GM12872 (cell line): ENCODE measurements around the gene NNT.

ENCODE experiments used
- TF ChIP-seq, protein P1 (sequence below): IDR thresholded peaks from 3 replicates; pipeline ENCODE4 v1.5.1; 2011; ENCODE audit warnings: low read depth, mild to moderate bottlenecking, low read length, moderate library complexity; ENCODE audit not compliant: insufficient read depth

The NNT gene

DNA sequence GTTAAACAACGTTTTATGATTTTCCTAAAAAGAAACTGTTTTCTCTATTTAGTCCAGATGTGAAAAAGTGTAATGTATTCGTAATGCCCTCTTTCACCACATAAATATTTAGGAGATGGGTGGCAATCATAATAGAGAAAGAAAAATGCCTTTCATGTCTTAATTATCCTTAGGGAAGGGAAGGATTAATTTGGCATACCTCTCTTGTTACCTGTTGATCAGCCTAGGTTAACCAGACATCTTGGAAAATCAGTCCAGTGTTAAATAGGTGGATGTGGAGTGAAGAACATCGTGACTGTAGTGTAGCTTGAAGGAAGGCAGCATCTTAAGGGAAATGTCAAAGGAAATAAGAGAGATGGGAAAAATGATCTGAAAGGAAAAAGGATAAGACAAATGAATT, 76.2 kb downstream of the NNT start:
- TF ChIP-seq, protein P1, sequence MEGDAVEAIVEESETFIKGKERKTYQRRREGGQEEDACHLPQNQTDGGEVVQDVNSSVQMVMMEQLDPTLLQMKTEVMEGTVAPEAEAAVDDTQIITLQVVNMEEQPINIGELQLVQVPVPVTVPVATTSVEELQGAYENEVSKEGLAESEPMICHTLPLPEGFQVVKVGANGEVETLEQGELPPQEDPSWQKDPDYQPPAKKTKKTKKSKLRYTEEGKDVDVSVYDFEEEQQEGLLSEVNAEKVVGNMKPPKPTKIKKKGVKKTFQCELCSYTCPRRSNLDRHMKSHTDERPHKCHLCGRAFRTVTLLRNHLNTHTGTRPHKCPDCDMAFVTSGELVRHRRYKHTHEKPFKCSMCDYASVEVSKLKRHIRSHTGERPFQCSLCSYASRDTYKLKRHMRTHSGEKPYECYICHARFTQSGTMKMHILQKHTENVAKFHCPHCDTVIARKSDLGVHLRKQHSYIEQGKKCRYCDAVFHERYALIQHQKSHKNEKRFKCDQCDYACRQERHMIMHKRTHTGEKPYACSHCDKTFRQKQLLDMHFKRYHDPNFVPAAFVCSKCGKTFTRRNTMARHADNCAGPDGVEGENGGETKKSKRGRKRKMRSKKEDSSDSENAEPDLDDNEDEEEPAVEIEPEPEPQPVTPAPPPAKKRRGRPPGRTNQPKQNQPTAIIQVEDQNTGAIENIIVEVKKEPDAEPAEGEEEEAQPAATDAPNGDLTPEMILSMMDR = no peak

DNA sequence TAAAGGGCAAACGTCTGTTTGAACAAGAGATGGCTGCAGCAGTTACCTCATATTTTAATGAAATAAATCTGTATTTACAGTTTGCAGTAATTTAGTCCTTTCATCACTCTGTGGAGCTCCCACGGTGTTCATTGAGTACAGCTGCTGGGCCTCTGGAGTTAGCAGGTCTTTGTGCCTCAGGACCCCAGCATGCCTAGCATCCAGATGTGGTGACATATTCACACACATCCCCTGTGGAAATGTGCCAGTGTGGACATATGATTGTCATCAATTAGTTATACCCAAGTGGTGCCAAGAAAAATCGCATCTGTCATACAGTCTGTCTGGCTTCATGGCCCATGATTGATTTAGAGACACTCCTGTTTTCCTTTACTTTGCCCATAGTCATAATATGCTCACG, 77.3 kb downstream of the NNT start:
- TF ChIP-seq, protein P1 = no peak

DNA sequence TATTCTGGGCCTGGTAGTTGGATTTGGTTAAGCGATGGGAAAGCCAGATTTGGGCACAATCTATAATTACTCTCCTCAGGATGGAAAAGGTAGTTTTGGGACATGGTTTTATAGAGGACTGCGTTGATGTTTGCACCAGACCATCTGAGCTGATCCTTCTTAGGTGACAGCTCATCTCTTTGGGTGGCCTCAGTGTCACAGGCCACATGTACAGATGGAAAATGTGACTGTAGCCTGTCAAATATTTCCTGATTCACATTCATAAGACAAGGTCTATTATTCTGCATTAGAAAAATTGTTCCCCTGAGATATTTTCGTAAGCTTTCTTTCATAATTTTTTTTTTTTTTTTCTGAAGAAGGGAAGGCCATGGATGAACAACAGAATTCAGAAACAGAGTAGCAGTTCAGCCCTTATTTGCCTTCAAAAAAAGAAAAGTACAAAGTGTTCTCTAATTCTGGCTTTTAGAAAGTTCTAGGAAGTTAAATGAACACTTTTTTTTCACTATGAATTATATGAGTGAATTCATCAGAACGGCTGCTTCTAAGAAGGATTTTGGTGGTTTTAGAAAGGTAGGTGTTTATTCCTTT, 81.0 kb downstream of the NNT start:
- TF ChIP-seq, protein P1 = no peak

DNA sequence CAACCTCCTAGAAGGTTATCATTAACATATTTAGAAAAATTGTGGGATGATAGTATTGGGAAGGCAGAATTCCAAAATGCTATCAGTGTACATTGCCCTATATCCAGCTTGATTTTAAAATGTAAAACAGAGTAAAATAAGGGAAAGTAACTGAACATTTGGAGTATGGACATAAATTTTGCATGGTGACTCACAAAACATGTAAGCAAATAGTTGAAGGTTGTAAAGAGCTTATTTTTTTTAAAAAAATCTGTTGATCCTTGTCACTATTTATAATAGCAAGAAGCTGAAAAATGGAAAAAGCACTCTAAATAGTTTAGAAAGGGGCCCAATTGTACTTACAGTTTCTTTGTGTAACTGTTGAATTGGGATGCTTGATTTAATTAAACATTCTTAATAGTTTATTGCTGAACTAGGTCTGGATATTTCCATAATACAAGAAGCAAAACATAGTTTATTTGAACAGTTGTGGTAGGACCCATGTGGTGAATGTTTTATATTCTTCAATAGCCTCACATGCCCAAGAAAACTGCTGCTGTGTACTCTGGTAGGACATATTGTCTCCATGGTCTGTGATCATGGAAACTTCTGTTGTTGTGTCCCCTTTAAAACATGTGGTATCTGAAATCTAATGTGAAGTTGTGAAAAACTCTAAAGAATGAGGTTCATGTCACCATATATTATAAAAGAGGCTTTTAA, 82.4 kb downstream of the NNT start:
- TF ChIP-seq, protein P1 = no peak

DNA sequence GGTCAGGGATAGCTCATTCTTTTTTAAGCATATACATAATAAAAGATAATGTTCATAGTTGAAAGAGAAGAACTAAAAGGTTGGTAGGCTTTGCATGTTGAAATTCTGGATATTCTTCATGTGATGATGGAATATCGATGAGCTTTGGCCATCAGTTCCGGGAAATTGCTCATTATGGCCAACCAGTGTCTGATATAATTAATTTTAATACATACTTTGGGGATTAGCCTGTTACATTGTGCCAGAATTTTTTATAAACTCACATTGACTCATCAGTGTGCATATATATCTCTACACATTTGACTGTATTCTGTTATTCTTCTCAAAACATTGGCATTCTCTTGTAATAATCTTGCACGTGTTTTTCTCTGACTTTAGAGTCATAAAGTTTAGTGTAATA, 84.3 kb downstream of the NNT start:
- TF ChIP-seq, protein P1 = no peak

DNA sequence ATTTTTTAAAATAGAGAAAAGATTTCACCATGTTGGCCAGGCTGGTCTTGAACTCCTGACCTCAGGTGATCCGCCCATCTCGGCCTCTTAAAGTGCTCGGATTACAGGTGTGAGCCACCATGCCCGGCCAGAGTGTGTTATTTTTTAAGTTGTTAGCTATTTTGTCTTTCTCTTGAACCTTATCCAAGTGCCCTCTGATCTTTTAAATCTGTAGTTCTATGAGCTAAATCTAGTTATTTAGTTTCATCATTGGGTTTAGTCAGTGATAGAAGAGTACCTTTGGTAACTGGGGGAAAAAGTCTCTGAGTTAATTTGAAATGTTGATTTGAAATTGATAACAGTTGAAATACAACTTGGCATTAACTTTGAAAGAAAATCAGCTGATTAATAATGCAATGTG, 88.3 kb downstream of the NNT start:
- TF ChIP-seq, protein P1 = no peak

DNA sequence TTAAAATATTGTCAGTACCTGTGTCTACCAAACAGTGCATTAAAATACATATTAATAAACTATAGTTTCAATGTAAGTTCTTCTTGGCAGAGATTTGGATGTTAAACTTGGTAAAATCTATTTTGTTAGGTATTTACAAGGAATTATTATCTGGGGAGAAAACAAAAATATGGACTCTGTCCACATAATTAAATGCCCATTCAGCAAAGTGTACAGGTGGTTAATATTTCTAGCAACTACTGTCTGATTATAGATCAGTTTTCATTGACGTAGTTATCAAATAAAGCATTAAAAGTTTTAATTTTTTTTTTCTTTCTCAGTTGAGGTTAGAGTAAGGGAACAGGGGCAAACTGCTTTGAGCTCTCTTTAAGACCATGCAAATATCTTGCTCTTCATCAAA, 88.9 kb downstream of the NNT start:
- TF ChIP-seq, protein P1 = no peak

DNA sequence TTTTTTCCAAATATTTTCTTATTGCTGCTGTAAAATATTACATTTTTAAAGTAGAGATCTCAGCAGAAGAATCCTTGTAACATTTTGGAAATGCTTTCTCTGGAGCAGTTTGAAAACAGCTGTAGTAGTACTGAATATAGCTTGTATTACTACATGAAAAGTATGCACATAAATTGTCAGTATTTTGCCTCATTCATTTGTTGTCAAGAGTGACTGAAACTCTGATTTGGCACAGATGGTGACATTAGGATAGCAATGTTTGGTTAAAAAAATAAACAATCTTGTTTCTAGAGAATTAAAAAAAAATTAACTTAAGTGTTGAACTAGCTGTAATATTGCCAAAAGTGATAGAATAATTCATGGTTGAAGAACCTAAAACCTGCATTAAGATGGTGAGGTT, 90.4 kb downstream of the NNT start:
- TF ChIP-seq, protein P1 = no peak
